Measurements from ENCODE around the gene PINLYP. TPM values are rescaled to one million over a fixed set of nuclear protein-coding genes. Genes with fewer than 3 reads are reported as not detected.

PINLYP gene
- total RNA-seq: 10 to 100 TPM; 14.9 to 15.1 TPM

DNA sequence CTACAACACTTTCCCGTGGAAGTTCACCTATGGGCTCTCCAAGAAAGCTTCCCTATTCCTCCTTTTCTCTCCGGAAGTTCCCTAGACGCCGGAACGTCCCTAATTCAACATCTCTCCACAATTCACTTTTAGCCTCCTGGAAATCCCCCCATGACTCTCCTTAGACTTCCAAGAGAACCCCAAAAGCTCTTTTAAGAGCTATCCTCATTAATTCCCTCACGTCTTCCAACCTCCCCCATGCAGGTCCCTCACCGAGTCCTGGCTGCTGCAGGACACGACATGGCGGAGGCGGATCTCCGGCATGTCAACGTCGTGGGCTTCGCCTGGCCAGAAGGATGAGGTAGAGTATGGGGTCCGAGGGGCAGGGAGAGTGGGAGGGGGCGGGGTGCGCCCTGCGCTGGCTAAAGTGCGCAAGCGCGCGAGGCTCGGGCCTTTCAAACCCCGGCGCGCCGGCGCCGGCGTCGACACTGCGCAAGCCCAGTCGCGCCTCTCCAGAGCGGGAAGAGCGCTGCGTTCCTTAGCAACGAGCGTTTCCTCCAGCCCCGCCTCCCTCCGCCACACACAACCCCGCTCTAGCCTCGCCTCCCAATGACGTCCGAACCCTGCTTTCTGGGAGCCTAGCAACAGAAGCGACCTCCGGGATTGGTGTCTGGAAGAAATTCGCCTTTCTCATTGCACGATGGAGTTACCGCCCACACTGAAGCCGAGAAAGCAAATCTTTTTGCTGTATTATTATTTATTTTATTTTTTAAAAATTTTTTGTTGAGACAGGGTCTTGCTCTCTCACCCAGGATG lies at the start of gene PINLYP, which contains the start of gene XRCC1:
PINLYP (plus strand) TSS at position 646 of the 795 bp plus-strand sequence. CDS start 1,391 bp downstream, outside the sequence.
XRCC1 (minus strand) TSS at position 372 of the 795 bp plus-strand sequence; CDS start at position 303, 69 bp downstream.
- POLR2A ChIA-PET: interaction anchor here (1.0 to 1.1 kb wide), 3 partner anchors 12 to 22 kb away, joined by 3 to 5 read pairs (median 3); partner anchors contain the start of gene IRGQ

GRCh38 chr19:43525836-43526771 lies 49.5 kb upstream of the PINLYP start:
- CTCF ChIA-PET: interaction anchor here (0.9 to 5.1 kb wide), 7 partner anchors 10 to 142 kb away, joined by 3 to 34 read pairs (median 7); partner anchors contain the start of gene ZNF576
- POLR2A ChIA-PET: interaction anchor here (0.6 kb wide), 1 partner anchor 1663 kb away, joined by 5 read pairs; no protein-coding TSS in a partner anchor

More for the DNA sequence above, at the start of gene PINLYP, which contains the start of gene XRCC1:
- CTCF ChIA-PET: interaction anchor here (0.9 to 2.3 kb wide), 2 partner anchors 14 to 19 kb away, joined by 3 to 12 read pairs; no protein-coding TSS in a partner anchor

GRCh38 chr19:43526884-43527859 lies 48.4 kb upstream of the PINLYP start, which contains the start of gene ETHE1:
Gene ETHE1 (minus strand): TSS chr19:43527201. CDS start chr19:43527177, 24 bp downstream.
- ChIA-PET POLR2A (no interaction called here), CTCF (interaction anchor here (0.7 to 5.1 kb wide), 6 partner anchors 9 to 80 kb away, joined by 3 to 34 read pairs (median 4); no protein-coding TSS in a partner anchor)

- POLR2A ChIA-PET: interaction anchor here (0.6 to 0.7 kb wide), 6 partner anchors 13 to 140 kb away, joined by 3 to 4 read pairs (median 3); no protein-coding TSS in a partner anchor
- CTCF ChIA-PET: interaction anchor here (0.6 to 2.2 kb wide), 14 partner anchors 8 to 1162 kb away, joined by 3 to 8 read pairs (median 3); no protein-coding TSS in a partner anchor
Observed at GRCh38 chr19:43527860-43528622, 47.6 kb upstream of the PINLYP start.

DNA sequence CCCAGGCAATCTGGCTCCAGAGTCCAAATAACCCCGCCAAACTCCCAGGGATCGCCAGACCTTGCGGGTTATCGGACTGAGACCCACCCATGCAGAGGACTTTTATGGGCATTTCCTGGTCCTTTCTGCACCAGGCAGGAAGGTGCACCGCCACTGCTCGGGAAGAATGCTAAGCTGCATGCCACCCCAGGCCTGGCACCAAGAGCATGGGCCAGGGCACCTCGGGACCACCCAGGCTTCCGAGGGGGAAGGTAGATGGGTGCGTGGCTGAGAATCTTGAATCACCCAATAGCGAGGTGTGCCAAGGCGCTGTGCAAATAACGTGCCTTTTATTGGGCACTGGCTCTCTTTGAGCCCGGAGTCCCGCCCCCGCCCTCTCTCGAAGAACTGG lies 43.0 kb upstream of the PINLYP start:
- POLR2A ChIA-PET: interaction anchor here (0.6 to 1.1 kb wide), 6 partner anchors 7 to 235 kb away, joined by 3 to 6 read pairs (median 3); partner anchors contain the start of gene PHLDB3

DNA sequence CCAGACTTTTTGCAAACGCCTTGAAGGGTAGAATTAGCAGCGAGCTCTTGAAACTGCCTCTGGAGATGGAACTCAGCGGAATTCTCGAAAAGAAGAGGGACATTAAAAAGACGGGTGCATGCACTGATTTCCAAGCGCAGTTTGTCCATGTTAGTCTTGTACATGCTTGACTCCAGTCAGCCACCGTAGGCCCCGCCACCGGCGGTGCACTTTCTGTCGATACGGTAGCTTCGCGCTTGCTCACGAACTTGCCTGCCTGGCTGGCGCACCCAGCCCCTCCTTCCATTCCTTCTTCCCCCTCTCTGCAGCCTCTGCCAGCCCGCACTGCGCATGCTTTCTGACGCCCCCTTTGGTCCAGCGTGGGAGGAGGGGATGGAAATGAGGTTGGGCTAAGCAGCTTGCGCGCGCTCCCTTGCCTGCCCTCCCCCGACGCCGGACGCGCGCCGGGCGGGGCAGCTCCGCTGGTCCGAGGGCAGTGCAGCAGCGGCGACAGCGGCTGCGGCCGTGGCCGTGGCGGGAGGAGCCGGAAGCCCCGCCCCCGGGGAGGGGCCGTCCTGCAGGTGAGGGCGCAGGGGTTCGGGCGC lies 42.5 kb upstream of the PINLYP start, which contains the start of gene ZNF575:
ZNF575 (plus strand) TSS at position 227 of the 584 bp plus-strand sequence. CDS start 1,235 bp downstream, outside the sequence.
- POLR2A ChIA-PET: interaction anchor here (0.6 to 1.1 kb wide), 7 partner anchors 8 to 234 kb away, joined by 3 to 8 read pairs (median 3); partner anchors contain the start of gene PHLDB3
- CTCF ChIA-PET: interaction anchor here (0.6 to 1.8 kb wide), 8 partner anchors 13 to 199 kb away, joined by 3 to 7 read pairs (median 4); partner anchors contain the start of gene PHLDB3

More for the DNA sequence above, 43.0 kb upstream of the PINLYP start:
- CTCF ChIA-PET: interaction anchor here (0.6 to 1.8 kb wide), 8 partner anchors 13 to 200 kb away, joined by 3 to 7 read pairs (median 4); partner anchors contain the start of gene PHLDB3

- ChIA-PET CTCF (interaction anchor here (1.0 to 1.8 kb wide), 6 partner anchors 13 to 86 kb away, joined by 3 to 7 read pairs (median 4); partner anchors contain the start of gene PHLDB3), POLR2A (interaction anchor here (1.0 to 1.1 kb wide), 3 partner anchors 30 to 234 kb away, joined by 3 to 8 read pairs (median 3); partner anchors contain the start of gene PHLDB3)
Observed at GRCh38 chr19:43533546-43534304, 41.9 kb upstream of the PINLYP start.

- CTCF ChIA-PET: interaction anchor here (1.3 to 4.4 kb wide), 4 partner anchors 21 to 60 kb away, joined by 4 to 14 read pairs (median 4); partner anchors contain the start of gene PHLDB3
- POLR2A ChIA-PET: interaction anchor here (1.1 kb wide), 1 partner anchor 60 kb away, joined by 8 read pairs; no protein-coding TSS in a partner anchor
Observed at GRCh38 chr19:43534305-43534815, 41.2 kb upstream of the PINLYP start.

DNA sequence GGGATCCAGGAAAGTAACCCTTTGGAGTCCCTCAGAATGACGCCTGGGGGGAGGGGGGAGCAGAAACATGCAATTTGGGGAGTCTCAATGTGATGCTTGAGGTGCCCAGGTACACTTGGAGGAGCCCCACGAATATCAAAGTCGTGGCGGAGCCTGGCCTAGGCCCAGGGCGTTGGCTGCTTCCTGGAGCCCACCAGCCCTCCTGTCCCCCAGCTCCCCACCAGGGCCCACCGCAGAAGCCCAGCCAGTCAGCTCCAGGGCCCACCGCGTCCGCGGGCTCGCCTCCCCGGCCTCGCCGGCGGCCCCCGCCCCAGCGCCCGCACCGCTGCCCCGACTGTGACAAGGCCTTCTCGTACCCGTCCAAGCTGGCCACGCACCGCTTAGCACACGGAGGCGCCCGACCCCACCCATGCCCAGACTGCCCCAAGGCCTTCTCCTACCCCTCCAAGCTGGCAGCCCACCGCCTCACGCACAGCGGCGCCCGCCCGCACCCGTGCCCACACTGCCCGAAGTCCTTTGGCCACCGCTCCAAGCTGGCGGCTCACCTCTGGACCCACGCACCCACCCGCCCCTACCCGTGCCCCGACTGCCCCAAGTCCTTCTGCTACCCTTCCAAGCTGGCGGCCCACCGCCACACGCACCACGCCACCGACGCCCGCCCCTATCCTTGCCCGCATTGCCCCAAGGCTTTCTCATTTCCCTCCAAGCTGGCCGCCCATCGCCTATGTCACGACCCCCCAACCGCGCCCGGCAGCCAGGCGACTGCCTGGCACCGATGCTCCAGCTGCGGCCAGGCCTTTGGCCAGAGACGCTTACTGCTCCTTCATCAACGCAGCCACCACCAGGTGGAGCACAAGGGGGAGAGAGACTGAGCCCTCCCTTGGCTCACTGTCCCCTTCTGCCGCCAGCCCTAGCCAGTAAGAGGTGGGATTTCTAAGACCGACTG lies 40.5 kb upstream of the PINLYP start:
- ChIA-PET CTCF (interaction anchor here (0.5 to 4.4 kb wide), 4 partner anchors 10 to 60 kb away, joined by 3 to 14 read pairs (median 7); no protein-coding TSS in a partner anchor), POLR2A (interaction anchor here (0.7 kb wide), 1 partner anchor 60 kb away, joined by 3 read pairs; no protein-coding TSS in a partner anchor)

DNA sequence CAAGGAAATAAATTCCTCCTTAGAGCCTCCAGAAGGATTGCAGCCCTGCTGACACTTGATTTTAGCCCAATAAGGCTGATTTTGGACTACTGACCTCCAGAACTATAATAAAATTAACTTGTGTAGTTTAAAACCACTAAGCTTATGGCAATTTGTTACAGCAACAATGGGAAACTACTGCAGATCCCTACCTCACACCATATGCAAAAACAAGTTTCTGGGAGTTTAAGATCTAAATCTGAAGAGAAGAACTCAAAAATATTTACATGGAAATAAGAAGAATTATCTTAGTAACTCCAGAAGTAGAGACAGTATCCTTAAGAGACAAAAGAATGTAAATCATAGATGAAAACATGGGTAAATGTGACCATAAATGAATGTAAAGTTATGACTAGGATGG lies 36.7 kb upstream of the PINLYP start:
- POLR2A ChIA-PET: no interaction called here
- CTCF ChIA-PET: interaction anchor here (4.4 kb wide), 1 partner anchor 56 kb away, joined by 14 read pairs; no protein-coding TSS in a partner anchor

DNA sequence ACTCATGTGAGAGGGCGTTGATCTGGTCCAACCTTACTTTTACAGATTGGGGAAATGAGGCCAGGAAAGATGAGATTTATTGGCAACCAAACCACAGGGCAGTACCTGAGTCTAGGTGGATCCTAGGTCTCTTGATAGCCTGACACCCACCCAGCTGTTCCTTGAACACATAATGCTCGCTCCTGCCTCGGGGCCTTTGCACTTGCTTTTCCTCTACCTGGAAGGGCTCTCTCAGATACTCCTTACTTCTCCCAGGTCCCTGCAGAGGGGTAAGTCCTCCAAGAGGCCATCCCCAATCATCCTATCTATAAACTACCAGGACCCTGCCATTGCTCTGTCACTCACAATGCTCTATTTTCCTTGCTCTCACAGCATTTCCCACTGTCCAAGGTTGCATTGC lies 35.2 kb upstream of the PINLYP start:
- ChIA-PET CTCF (no interaction called here), POLR2A (no interaction called here)

DNA sequence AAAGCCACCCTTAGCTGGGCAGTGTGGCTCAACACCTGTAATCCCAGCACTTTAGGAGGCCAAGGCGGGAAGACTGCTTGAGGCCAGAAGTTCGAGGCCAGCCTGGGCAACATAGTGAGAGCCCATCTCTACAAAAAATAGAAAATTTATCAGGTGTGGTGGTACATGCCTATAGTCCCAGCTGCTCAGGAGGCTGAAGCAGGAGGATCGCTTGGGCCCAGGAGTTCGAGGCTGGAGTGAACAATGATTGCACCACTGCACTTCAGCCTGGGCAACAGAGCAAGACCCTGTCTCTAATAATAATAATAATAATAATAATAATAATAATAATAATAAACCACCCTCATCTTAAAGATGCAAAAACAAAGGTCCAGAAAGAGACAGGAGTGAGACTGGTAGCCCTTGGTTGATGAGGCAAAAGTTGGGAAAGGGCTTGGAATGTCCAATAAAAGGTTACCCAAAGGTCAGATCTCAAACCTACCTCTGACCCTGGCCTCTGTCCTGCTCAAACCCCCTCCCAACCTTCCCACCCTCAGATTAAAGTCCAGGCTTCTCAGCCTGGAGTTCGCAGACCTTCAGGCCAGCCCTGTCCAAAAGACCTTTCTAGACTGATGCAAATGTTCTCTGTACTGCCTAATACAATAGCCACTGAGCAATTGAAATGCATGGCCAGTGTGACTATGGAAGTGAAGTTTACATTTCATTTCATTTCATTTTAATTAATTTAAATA lies 33.5 kb upstream of the PINLYP start:
- CTCF ChIA-PET: no interaction called here
- POLR2A ChIA-PET: no interaction called here

DNA sequence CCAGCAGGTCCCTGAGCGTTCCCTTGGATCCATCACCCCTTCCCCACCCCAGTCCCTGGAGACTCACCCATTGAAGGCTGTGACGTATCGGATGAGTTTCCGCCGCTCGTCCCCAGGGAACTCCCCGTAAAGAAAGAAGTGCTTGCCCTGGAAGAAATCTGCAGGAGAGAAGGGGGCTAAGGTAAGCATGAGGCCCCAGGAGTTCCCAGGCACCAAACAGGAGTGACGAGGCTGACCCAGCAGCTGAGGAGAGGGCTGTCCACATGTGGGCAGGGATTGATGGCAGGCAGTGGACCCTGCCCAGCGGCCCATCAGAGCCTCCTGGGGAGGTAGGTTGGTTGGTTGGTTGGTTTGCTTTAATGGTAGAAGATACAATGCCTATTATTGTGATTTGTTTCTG lies 31.5 kb upstream of the PINLYP start:
- POLR2A ChIA-PET: no interaction called here
- CTCF ChIA-PET: no interaction called here

Measured in activated CD8-positive, alpha-beta memory T cell treated with anti-CD3 and anti-CD28 coated beads for 36 hours (primary cell).